ENCODE measurements around the gene CYP2A6. TPM values are rescaled to one million over a fixed set of nuclear protein-coding genes. Genes with fewer than 3 reads are reported as not detected.
"Not testable (repeated sequence)": the region's sequence is repeated elsewhere in the genome, so short reads cannot be mapped to it uniquely, and the experiment has no call there.

CYP2A6 gene
- total RNA-seq, 6 experiments from 2014 or later, result not detected

DNA sequence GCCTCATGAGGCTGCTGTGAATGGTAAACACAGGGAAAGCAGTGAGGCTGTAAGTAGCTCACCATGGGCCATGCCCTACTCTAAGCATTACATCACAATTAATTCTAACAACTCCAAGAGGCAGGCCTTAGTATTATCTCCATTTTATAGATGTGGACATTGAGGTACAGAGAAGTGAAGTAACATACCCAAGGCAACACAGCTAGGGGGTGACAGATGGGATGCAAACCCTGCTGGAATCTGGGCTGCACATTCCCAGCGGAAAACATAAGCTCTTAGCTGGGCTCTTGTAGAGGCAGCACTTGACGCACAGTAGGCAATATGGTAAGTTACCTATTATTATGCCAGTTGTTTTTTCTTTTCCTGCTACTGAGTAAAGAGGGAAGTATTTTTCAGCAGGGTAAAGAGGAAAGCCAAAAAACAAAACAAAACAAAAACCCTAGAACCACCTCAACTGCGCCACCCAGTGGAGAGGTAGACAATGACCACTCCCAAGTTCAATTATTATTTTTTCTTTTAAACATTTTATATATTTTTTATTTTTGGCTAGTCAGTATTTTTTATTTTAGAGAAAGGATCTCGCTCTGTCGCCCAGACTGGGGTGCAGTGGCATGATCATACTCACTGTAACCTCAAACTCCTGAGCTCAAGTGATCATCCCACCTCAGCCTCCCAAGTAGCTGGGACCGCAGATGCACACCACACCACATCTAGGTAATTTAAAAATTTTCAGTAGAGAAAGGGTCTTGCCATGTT is 30.6 kb downstream of the CYP2A6 start:
- not testable (repeated sequence) for DNase-seq; H3K9me3 Mint-ChIP-seq; H3K36me3 Mint-ChIP-seq (ENCODE audit: low read depth); H3K4me3 Mint-ChIP-seq; H3K27ac Mint-ChIP-seq; H3K27me3 Mint-ChIP-seq (ENCODE audit: insufficient read depth)
- TF ChIP-seq, protein P1, sequence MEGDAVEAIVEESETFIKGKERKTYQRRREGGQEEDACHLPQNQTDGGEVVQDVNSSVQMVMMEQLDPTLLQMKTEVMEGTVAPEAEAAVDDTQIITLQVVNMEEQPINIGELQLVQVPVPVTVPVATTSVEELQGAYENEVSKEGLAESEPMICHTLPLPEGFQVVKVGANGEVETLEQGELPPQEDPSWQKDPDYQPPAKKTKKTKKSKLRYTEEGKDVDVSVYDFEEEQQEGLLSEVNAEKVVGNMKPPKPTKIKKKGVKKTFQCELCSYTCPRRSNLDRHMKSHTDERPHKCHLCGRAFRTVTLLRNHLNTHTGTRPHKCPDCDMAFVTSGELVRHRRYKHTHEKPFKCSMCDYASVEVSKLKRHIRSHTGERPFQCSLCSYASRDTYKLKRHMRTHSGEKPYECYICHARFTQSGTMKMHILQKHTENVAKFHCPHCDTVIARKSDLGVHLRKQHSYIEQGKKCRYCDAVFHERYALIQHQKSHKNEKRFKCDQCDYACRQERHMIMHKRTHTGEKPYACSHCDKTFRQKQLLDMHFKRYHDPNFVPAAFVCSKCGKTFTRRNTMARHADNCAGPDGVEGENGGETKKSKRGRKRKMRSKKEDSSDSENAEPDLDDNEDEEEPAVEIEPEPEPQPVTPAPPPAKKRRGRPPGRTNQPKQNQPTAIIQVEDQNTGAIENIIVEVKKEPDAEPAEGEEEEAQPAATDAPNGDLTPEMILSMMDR (IDR thresholded peaks at IDR 0.05), result peak; percentile 92
- peaks cover 30% of the 10 kb centered on the region for H3K4me1 Mint-ChIP-seq (ENCODE audit: low read depth)

DNA sequence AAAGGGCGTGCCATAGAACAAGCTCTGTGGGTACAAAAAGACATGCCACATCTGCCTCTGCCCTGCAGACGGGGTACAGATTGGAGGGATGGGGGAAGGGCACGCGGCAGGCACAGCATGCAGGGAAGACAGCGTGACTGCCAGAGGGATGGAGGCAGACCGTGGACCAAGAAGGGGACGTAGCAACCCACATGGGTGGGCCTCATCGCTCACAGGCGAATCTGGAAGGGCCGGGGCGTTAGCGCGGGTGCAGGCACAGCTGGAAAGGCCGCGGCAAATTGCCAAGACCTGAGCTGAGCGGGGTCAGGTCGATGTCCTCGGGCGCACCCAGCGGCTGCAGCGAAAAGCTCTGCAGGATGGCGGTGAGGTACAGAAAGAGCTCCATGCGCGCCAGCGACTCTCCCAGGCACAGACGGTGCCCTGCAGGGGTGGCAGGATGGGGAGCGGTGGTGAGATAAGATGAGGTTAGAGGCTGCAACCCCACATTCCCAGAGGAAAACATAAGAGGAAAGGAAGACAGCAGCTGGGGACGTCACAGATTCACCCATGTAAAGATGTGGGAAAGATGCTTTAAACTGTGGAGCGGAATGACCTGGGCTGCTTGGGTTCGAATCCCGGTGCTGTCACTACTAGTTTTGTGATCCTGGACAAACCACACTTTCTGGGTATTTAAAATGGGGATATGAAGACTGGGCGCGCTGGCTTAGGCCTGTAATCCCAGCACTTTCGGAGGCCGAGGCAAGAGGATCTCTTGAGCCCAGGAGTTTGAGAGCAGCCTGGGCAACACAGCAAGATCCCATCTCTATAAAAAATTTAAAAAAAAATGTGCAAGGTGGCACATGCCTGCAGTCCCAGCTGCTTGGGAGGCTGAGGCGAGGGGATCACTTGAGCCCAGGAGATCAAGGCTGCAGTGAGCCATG is 31.5 kb downstream of the CYP2A6 start:
- H3K9me3 Mint-ChIP-seq; H3K36me3 Mint-ChIP-seq (ENCODE audit: low read depth); H3K27me3 Mint-ChIP-seq (ENCODE audit: insufficient read depth): not testable (repeated sequence)
- peak overlapping the region; percentile 78 for H3K4me3 Mint-ChIP-seq
- H3K27ac Mint-ChIP-seq, result peak overlapping the region; percentile 4; the same call in 1 of the 2 replicates
- H3K4me1 Mint-ChIP-seq (ENCODE audit: low read depth), result peaks cover 30% of the 10 kb centered on the region
- TF ChIP-seq, protein P1 (IDR thresholded peaks at IDR 0.05), result peak; percentile 56
- DNase-seq, result peak; percentile 45

DNA sequence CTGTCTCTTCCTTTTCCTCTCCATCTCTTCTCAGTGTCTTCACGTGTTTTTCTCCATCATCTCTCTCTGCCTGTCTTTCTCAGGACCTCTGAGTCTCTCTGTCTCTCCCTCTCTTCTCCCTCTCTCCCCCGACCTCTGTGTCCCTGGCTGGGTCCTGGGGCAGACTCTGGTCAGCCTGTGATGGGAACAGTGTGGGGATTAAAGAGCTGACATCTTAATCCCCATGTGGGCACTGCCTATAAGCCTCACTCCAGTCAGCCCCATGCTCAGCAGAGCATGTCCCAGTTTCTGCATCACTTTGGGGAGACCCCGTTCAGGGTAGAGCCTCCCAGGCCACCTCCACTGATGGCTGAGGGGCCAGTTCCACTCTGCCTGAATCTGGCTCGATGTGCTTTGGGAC is 35.0 kb downstream of the CYP2A6 start:
- H3K4me1 Mint-ChIP-seq (ENCODE audit: low read depth), result peaks cover 42% of the 10 kb centered on the region

DNA sequence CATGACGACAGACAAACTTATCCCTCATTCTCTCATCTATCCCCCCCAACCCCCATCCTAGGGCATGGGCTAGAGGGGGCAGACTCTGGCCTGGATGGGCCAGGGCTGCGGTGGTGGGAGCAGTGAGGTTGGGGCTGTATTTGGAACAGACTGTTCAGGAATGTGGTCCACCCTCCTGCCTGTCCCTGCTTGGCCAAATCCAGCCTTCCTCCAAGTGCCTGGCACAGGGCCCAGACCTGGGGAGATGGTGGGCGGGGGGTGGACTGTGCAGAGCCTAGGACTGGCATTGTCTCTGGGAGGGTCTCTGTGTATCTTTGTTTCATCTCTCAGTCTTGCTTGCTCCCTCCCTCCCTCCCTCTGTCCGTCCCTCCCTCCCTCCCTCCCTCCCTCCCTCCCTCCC is 37.1 kb downstream of the CYP2A6 start:
- Mint-ChIP-seq H3K4me3 (no peak overlapping the region), H3K9me3 (no peaks in the 10 kb centered on the region), H3K4me1 (ENCODE audit: low read depth) (peaks cover 32% of the 10 kb centered on the region), H3K36me3 (ENCODE audit: low read depth) (peaks cover 13% of the 10 kb centered on the region), H3K27ac (no peak overlapping the region; the same call in 1 of the 2 replicates), H3K27me3 (ENCODE audit: insufficient read depth) (peaks cover 6% of the 10 kb centered on the region)
- TF ChIP-seq, protein P1 (IDR thresholded peaks at IDR 0.05), result no peak
- no peak for DNase-seq

More for the DNA sequence above, 35.0 kb downstream of the CYP2A6 start:
- Mint-ChIP-seq H3K27ac (no peak overlapping the region), H3K36me3 (ENCODE audit: low read depth) (peaks cover 5% of the 10 kb centered on the region), H3K9me3 (no peaks in the 10 kb centered on the region), H3K4me3 (no peak overlapping the region), H3K27me3 (ENCODE audit: insufficient read depth) (peaks cover 4% of the 10 kb centered on the region)
- no peak for DNase-seq
- TF ChIP-seq, protein P1 (IDR thresholded peaks at IDR 0.05), result no peak

DNA sequence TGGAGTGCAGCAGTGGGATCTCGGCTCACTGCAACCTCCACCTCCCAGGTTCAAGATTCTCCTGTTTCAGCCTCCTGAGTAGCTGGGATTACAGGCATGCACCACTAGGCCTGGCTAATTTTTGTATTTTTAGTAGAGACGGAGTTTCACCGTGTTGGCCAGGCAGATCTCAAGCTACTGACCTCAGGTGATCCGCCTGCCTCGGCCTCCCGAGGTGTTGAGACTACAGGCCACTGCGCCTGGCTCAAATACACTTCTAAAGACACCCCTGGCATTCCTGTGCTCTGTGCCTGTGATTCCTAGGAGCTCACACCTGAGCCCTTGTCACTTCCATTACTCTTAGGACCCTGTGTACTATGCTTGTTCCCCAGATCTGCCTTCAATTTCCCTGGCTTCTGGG is 37.7 kb downstream of the CYP2A6 start:
- DNase-seq; H3K4me3 Mint-ChIP-seq; H3K27me3 Mint-ChIP-seq (ENCODE audit: insufficient read depth); H3K9me3 Mint-ChIP-seq: not testable (repeated sequence)
- Mint-ChIP-seq H3K27ac (peak overlapping the region; percentile 56), H3K4me1 (ENCODE audit: low read depth) (peaks cover 37% of the 10 kb centered on the region), H3K36me3 (ENCODE audit: low read depth) (peaks cover 19% of the 10 kb centered on the region)

All from HFFc6 (cell line).